Naive thymus-derived CD4-positive, alpha-beta T cell (primary cell): ENCODE results near the gene LYRM9. TPM values are rescaled to one million over a fixed set of nuclear protein-coding genes. Genes with fewer than 3 reads are reported as not detected.
A peak's percentile ranks its signal among the peaks of the same experiment; 100 is the strongest.

ENCODE experiments used
- ATAC-seq: fragments of 150-1000 bp; cut with Tn5 transposase; 2 replicates; pipeline ENCODE4 v1.10.0; 2021; ENCODE audit warnings: mild to moderate bottlenecking, moderate library complexity
- CTCF ChIA-PET: fragments of 350-600 bp; sonication (Branson Sonifier 250); formaldehyde crosslinking; loops from one replicate; lab custom pipeline; 2021; ENCODE audit warnings: antibody characterized with exemption; lab: Charles Lee
- POLR2A ChIA-PET: fragments of 350-600 bp; sonication (Branson Sonifier 250); formaldehyde crosslinking; loops from one replicate; lab custom pipeline; 2021; ENCODE audit warnings: antibody characterized with exemption, inconsistent platforms; lab: Charles Lee
- DNase-seq, 9 donors: peaks; one replicate each; pipeline versions ENCODE4 v3.0.0 to v3.0.0-alpha.2; 2020 to 2022; ENCODE audit warnings: mixed read lengths in 1 of 9
- H3K27ac ChIP-seq: one replicate; pipeline ENCODE4 v1.7.0; 2013; ENCODE audit warnings: mild to moderate bottlenecking, low read depth, low read length, moderate library complexity
- H3K27me3 ChIP-seq, 2 donors: one replicate each; pipeline ENCODE4 v1.7.0; 2013; ENCODE audit warnings: low read length in 2 of 2, mild to moderate bottlenecking in 2 of 2, moderate library complexity in 2 of 2; ENCODE audit not compliant: control insufficient read depth in 2 of 2, insufficient read depth in 2 of 2
- H3K36me3 ChIP-seq, 3 experiments: 1 replicate in 2 of 3; 2 replicates in 1 of 3; pipeline ENCODE4 v1.7.0; 2013; ENCODE audit warnings: low read length in 3 of 3, mild to moderate bottlenecking in 3 of 3, moderate library complexity in 1 of 3; ENCODE audit not compliant: insufficient read depth in 3 of 3, control insufficient read depth in 2 of 3
- H3K4me1 ChIP-seq, 2 donors: one replicate each; pipeline ENCODE4 v1.7.0; 2013; ENCODE audit warnings: low read length in 2 of 2, mild to moderate bottlenecking in 2 of 2, moderate library complexity in 1 of 2; ENCODE audit not compliant: control insufficient read depth in 2 of 2, insufficient read depth in 2 of 2
- H3K4me3 ChIP-seq: 2 replicates; pipeline ENCODE4 v1.7.0; 2013; ENCODE audit warnings: mild to moderate bottlenecking, low read length
- H3K9me3 ChIP-seq, 3 experiments: 1 replicate in 2 of 3; 2 replicates in 1 of 3; pipeline ENCODE4 v1.7.0; 2013; ENCODE audit warnings: low read length in 3 of 3; ENCODE audit not compliant: control insufficient read depth in 2 of 3
- H3K27ac Mint-ChIP-seq, 9 donors: one replicate each; pipeline ENCODE4 v1.8.0; 2020 to 2022; ENCODE audit warnings: mixed read lengths in 9 of 9, mild to moderate bottlenecking in 8 of 9, moderate library complexity in 5 of 9, inconsistent platforms in 2 of 9
- H3K27me3 Mint-ChIP-seq, 5 donors: one replicate each; pipeline ENCODE4 v1.8.0; 2021 to 2022; ENCODE audit warnings: mixed read lengths in 5 of 5, mild to moderate bottlenecking in 1 of 5
- H3K36me3 Mint-ChIP-seq, 5 donors: one replicate each; pipeline ENCODE4 v1.8.0; 2020 to 2022; ENCODE audit warnings: mixed read lengths in 5 of 5, mild to moderate bottlenecking in 3 of 5, inconsistent platforms in 1 of 5
- H3K4me1 Mint-ChIP-seq, 7 donors: one replicate each; pipeline ENCODE4 v1.8.0; 2020 to 2022; ENCODE audit warnings: mixed read lengths in 7 of 7, mild to moderate bottlenecking in 3 of 7, inconsistent platforms in 1 of 7
- H3K4me3 Mint-ChIP-seq, 10 donors: one replicate each; pipeline ENCODE4 v1.8.0; 2020 to 2022; ENCODE audit warnings: mild to moderate bottlenecking in 10 of 10, mixed read lengths in 10 of 10, moderate library complexity in 6 of 10, inconsistent platforms in 2 of 10
- H3K9me3 Mint-ChIP-seq, 11 donors: one replicate each; pipeline ENCODE4 v1.8.0; 2020 to 2022; ENCODE audit warnings: mixed read lengths in 11 of 11, mild to moderate bottlenecking in 4 of 11, inconsistent platforms in 1 of 11, moderate library complexity in 1 of 11
- intact Hi-C, 2 donors: fragments of 100-400 bp; cut with micrococcal nuclease; formaldehyde crosslinking; loops; one replicate each; pipeline ENCODE4 v1.15.1; 2023
- polyA plus RNA-seq, 2 donors: library from polyadenylated mRNA; unstranded; fragments of 300-500 nt; fragmentation: Illumina TruSeq; gene quantifications; one replicate each; pipeline ENCODE4 v1.2.3, GENCODE V29; 2021
- total RNA-seq, 6 experiments: library from RNA in 5 of 6; stranded (reverse) in 5 of 6; gene quantifications; 1 replicate in 5 of 6; 2 replicates in 1 of 6; pipeline ENCODE4 v1.2.3 and lab custom pipeline; 2021 to 2026

Gene LYRM9
- total and polyA plus RNA-seq, 7 experiments from 2014 or later = 4.2 to 33.0 (median 18.3) TPM

GRCh38 chr17:27893841-27894503, 807 bp upstream of the LYRM9 start:
- H3K27ac ChIP-seq = no peak overlapping the region
- POLR2A ChIA-PET = interaction anchor here (0.8 to 4.6 kb wide), 7 partner anchors 9 to 93 kb away, joined by 3 to 88 read pairs (median 5); no protein-coding TSS in a partner anchor
- CTCF ChIA-PET = interaction anchor here (0.5 to 5.6 kb wide), 7 partner anchors 10 to 540 kb away, joined by 3 to 119 read pairs (median 4); no protein-coding TSS in a partner anchor
- H3K4me3 Mint-ChIP-seq = peak overlapping the region; percentile 49 to 93 (median 85)
- no peak overlapping the region for H3K4me3 ChIP-seq
- peak overlapping the region; percentile 13 to 88 (median 76) for H3K27ac Mint-ChIP-seq
- H3K36me3 ChIP-seq = no peaks in the 10 kb centered on the region
- no peak for ATAC-seq
- intact Hi-C loops = loop anchor here (1.0 to 10.0 kb wide), 10 partner anchors 15 to 751 kb away; partner anchors contain the start of genes WSB1 (in 2 of the 2), BLTP2 (in 1 of the 2), KSR1 (in 1 of the 2) and TMEM97 (in 1 of the 2)
- H3K27me3 ChIP-seq = no peaks in the 10 kb centered on the region
- DNase-seq = no peak
- peaks cover 0 to 3% (median 0%) of the 10 kb centered on the region in 5 donors for H3K36me3 Mint-ChIP-seq
- H3K4me1 ChIP-seq = peaks cover 0 to 13% of the 10 kb centered on the region in 2 donors
- no peaks in the 10 kb centered on the region for H3K9me3 ChIP-seq
- H3K9me3 Mint-ChIP-seq = no peaks in the 10 kb centered on the region
- H3K4me1 Mint-ChIP-seq = peaks cover 14 to 26% (median 20%) of the 10 kb centered on the region in 7 donors
- peaks cover 15 to 49% (median 20%) of the 10 kb centered on the region in 5 donors for H3K27me3 Mint-ChIP-seq

GRCh38 chr17:27892542-27892865, 661 bp downstream of the LYRM9 start:
- intact Hi-C loops = loop anchor here (2.0 to 10.0 kb wide), 6 partner anchors 240 to 752 kb away; partner anchors contain the start of genes WSB1 (in 2 of the 2), BLTP2 (in 1 of the 2), KSR1 (in 1 of the 2) and TMEM97 (in 1 of the 2)
- Mint-ChIP-seq H3K4me3 (peak overlapping the region; percentile 76 to 95 (median 88)), H3K4me1 (peaks cover 15 to 32% (median 26%) of the 10 kb centered on the region in 7 donors), H3K9me3 (no peaks in the 10 kb centered on the region), H3K27me3 (peaks cover 15 to 45% (median 18%) of the 10 kb centered on the region in 5 donors), H3K27ac (peak overlapping the region; percentile 69 to 89 (median 83)), H3K36me3 (peaks cover 0 to 3% (median 0%) of the 10 kb centered on the region in 5 donors)
- Histone ChIP-seq H3K4me1 (peaks cover 0 to 13% of the 10 kb centered on the region in 2 donors), H3K27ac (peak overlapping the region; percentile 73), H3K9me3 (no peaks in the 10 kb centered on the region), H3K4me3 (peak overlapping the region; percentile 80), H3K27me3 (no peaks in the 10 kb centered on the region), H3K36me3 (no peaks in the 10 kb centered on the region)
- DNase-seq (peak in 1 of 9 donors; percentile 2), ATAC-seq (no peak)
- POLR2A ChIA-PET = interaction anchor here (0.9 to 4.6 kb wide), 7 partner anchors 8 to 91 kb away, joined by 3 to 88 read pairs (median 9); no protein-coding TSS in a partner anchor
- CTCF ChIA-PET = interaction anchor here (0.6 to 5.6 kb wide), 4 partner anchors 9 to 136 kb away, joined by 4 to 119 read pairs (median 16); no protein-coding TSS in a partner anchor

GRCh38 chr17:27891841-27892240, 1.3 kb downstream of the LYRM9 start:
- Histone ChIP-seq H3K4me3 (no peak overlapping the region), H3K27me3 (no peaks in the 10 kb centered on the region), H3K36me3 (no peaks in the 10 kb centered on the region), H3K27ac (no peak overlapping the region), H3K4me1 (peaks cover 0 to 13% of the 10 kb centered on the region in 2 donors), H3K9me3 (no peaks in the 10 kb centered on the region)
- Mint-ChIP-seq H3K27ac (peak overlapping the region in 1 of 9 donors; percentile 56), H3K4me1 (peaks cover 17 to 32% (median 26%) of the 10 kb centered on the region in 7 donors), H3K27me3 (peaks cover 10 to 41% (median 15%) of the 10 kb centered on the region in 5 donors), H3K9me3 (no peaks in the 10 kb centered on the region), H3K36me3 (peaks cover 0 to 3% (median 0%) of the 10 kb centered on the region in 5 donors), H3K4me3 (peak overlapping the region in 7 of 10 donors; percentile 76 to 95 (median 89))
- POLR2A ChIA-PET = interaction anchor here (1.1 to 4.6 kb wide), 4 partner anchors 7 to 90 kb away, joined by 9 to 88 read pairs (median 10); no protein-coding TSS in a partner anchor
- CTCF ChIA-PET = interaction anchor here (0.6 to 5.6 kb wide), 3 partner anchors 8 to 127 kb away, joined by 3 to 119 read pairs (median 18); no protein-coding TSS in a partner anchor
- DNase-seq (no peak), ATAC-seq (no peak)
- intact Hi-C loops = loop anchor here (2.0 to 10.0 kb wide), 6 partner anchors 240 to 753 kb away; partner anchors contain the start of genes WSB1 (in 2 of the 2), BLTP2 (in 1 of the 2), KSR1 (in 1 of the 2) and TMEM97 (in 1 of the 2)

GRCh38 chr17:27889711-27890251, 3.4 kb downstream of the LYRM9 start:
- Mint-ChIP-seq H3K27me3 (peaks cover 0 to 22% (median 6%) of the 10 kb centered on the region in 5 donors), H3K4me3 (no peak overlapping the region), H3K9me3 (no peaks in the 10 kb centered on the region), H3K36me3 (peaks cover 0 to 4% (median 0%) of the 10 kb centered on the region in 5 donors), H3K4me1 (peaks cover 19 to 40% (median 31%) of the 10 kb centered on the region in 7 donors), H3K27ac (peak overlapping the region in 1 of 9 donors; percentile 67)
- ChIA-PET CTCF (interaction anchor here (1.1 to 5.6 kb wide), 3 partner anchors 8 to 84 kb away, joined by 3 to 119 read pairs (median 3); no protein-coding TSS in a partner anchor), POLR2A (interaction anchor here (0.8 to 1.0 kb wide), 2 partner anchors 9 to 84 kb away, joined by 3 read pairs; no protein-coding TSS in a partner anchor)
- no peak overlapping the region for H3K27ac ChIP-seq
- intact Hi-C loops = loop anchor here (5.0 to 10.0 kb wide), 5 partner anchors 237 to 755 kb away; partner anchors contain the start of genes WSB1 (in 2 of the 2), BLTP2 (in 1 of the 2) and TMEM97 (in 1 of the 2)
- no peaks in the 10 kb centered on the region for H3K36me3 ChIP-seq
- peaks cover 0 to 13% of the 10 kb centered on the region in 2 donors for H3K4me1 ChIP-seq
- no peaks in the 10 kb centered on the region for H3K9me3 ChIP-seq
- H3K4me3 ChIP-seq = no peak overlapping the region
- DNase-seq (no peak), ATAC-seq (no peak)
- H3K27me3 ChIP-seq = no peaks in the 10 kb centered on the region

GRCh38 chr17:27888945-27889344, 4.2 kb downstream of the LYRM9 start:
- Histone ChIP-seq H3K4me1 (peaks cover 0 to 12% of the 10 kb centered on the region in 2 donors), H3K4me3 (no peak overlapping the region), H3K9me3 (no peaks in the 10 kb centered on the region), H3K27me3 (no peaks in the 10 kb centered on the region), H3K27ac (no peak overlapping the region), H3K36me3 (no peaks in the 10 kb centered on the region)
- POLR2A ChIA-PET = interaction anchor here (0.7 to 1.0 kb wide), 2 partner anchors 8 to 10 kb away, joined by 3 read pairs; no protein-coding TSS in a partner anchor
- ATAC-seq (no peak), DNase-seq (no peak)
- Mint-ChIP-seq H3K27ac (peak overlapping the region in 1 of 9 donors; percentile 29), H3K9me3 (no peaks in the 10 kb centered on the region), H3K4me3 (no peak overlapping the region), H3K4me1 (peaks cover 18 to 40% (median 31%) of the 10 kb centered on the region in 7 donors), H3K27me3 (peaks cover 0 to 14% (median 0%) of the 10 kb centered on the region in 5 donors), H3K36me3 (peaks cover 0 to 4% (median 3%) of the 10 kb centered on the region in 5 donors)
- intact Hi-C loops = no loop called here
- CTCF ChIA-PET = interaction anchor here (1.1 kb wide), 2 partner anchors 7 to 9 kb away, joined by 3 read pairs; no protein-coding TSS in a partner anchor

GRCh38 chr17:27888067-27888466, 5.1 kb downstream of the LYRM9 start:
- H3K4me1 Mint-ChIP-seq = peaks cover 12 to 33% (median 24%) of the 10 kb centered on the region in 7 donors
- ChIA-PET CTCF (no interaction called here), POLR2A (no interaction called here)
- peaks cover 0 to 4% (median 3%) of the 10 kb centered on the region in 5 donors for H3K36me3 Mint-ChIP-seq
- Histone ChIP-seq H3K9me3 (no peaks in the 10 kb centered on the region), H3K4me1 (peaks cover 0 to 5% of the 10 kb centered on the region in 2 donors), H3K27ac (no peak overlapping the region), H3K4me3 (no peak overlapping the region), H3K27me3 (no peaks in the 10 kb centered on the region), H3K36me3 (no peaks in the 10 kb centered on the region)
- H3K9me3 Mint-ChIP-seq = no peaks in the 10 kb centered on the region
- ATAC-seq (no peak), DNase-seq (no peak)
- H3K27me3 Mint-ChIP-seq = peaks cover 0 to 8% (median 0%) of the 10 kb centered on the region in 5 donors
- intact Hi-C loops = no loop called here
- H3K27ac Mint-ChIP-seq = peak overlapping the region in 2 of 9 donors; percentile 53 to 58
- H3K4me3 Mint-ChIP-seq = no peak overlapping the region
